Measurements from ENCODE around the gene CPLX3.

Gene CPLX3

GRCh38 chr15:74788042-74788682, 38.3 kb upstream of the CPLX3 start:
- no peak for DNase-seq (ENCODE audit: low spot score)

DNA sequence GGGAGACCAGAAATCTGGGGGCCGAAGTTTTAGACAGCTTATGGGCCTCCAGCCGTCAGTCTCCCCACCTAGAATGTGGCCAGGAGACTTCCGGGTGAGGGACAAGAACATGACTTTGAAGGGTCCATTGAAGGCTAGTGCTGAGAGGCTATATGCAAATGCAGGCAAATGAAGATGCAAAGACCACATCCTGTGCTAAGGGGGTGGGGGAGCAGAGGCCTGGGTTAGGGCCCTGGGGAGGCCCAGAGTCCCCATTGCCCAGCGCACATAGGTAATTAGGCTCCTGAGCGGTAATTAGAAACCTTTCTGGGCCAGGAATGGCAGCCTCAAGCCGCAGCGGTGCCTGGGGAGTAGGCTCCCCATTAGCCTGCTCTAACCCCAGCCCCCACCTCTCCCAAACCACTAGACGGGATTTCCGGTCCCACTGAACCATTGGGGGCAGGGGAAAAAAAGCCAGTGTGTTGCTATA, 37.7 kb upstream of the CPLX3 start:
- DNase-seq (ENCODE audit: low spot score), result no peak

GRCh38 chr15:74789171-74789631, 37.2 kb upstream of the CPLX3 start:
- DNase-seq (ENCODE audit: low spot score), result no peak

GRCh38 chr15:74789741-74790079, 36.7 kb upstream of the CPLX3 start:
- DNase-seq (ENCODE audit: low spot score), result no peak

GRCh38 chr15:74790080-74790916, 36.1 kb upstream of the CPLX3 start:
- DNase-seq (ENCODE audit: low spot score), result peak; percentile 73

- no peak for DNase-seq (ENCODE audit: low spot score)
These were observed 35.4 kb upstream of the CPLX3 start for GRCh38 chr15:74791007-74791406.

- no peak for DNase-seq (ENCODE audit: low spot score)
These were observed 34.8 kb upstream of the CPLX3 start for GRCh38 chr15:74791667-74792066.

DNA sequence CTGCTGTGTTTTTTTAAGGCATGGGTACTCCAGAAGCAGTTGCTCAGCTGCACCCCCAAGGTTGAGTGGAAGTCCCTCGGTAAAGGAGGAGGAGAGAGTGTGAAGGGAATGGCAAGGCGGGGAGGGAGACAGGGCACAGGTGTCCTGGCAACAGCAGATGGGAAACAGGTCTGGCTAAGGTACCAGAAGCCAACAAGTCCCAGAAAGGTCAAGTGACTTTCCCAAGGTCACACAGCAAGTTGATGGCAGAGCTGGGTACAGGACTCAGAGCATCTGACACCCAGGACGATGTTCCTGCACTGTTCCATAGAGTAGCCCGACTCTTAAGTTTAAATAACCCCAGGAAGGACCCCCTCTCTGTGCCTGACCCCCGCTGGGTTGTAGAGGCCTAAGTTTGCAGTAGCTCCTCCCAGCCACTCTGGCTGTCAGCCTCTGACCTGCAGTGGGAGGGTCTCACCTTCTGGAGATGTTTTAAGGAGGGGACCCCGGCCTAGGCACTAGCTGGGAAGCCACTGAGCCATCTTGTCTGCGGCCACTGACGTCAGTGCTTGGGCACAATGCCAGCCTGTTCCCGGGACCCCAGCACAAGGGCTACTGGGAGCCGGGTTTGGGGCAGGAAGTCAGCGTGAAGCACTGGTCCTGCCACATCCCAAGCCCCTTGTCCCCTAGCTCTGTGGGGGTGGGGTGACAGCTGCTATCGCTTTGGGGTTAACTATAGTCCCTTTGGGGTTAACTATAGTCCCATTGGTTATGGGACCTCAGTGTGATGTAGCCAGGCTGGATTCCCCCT, 34.0 kb upstream of the CPLX3 start:
- DNase-seq (ENCODE audit: low spot score), result no peak

- DNase-seq (ENCODE audit: low spot score), result no peak
These were observed 33.0 kb upstream of the CPLX3 start for GRCh38 chr15:74793135-74794028.

DNA sequence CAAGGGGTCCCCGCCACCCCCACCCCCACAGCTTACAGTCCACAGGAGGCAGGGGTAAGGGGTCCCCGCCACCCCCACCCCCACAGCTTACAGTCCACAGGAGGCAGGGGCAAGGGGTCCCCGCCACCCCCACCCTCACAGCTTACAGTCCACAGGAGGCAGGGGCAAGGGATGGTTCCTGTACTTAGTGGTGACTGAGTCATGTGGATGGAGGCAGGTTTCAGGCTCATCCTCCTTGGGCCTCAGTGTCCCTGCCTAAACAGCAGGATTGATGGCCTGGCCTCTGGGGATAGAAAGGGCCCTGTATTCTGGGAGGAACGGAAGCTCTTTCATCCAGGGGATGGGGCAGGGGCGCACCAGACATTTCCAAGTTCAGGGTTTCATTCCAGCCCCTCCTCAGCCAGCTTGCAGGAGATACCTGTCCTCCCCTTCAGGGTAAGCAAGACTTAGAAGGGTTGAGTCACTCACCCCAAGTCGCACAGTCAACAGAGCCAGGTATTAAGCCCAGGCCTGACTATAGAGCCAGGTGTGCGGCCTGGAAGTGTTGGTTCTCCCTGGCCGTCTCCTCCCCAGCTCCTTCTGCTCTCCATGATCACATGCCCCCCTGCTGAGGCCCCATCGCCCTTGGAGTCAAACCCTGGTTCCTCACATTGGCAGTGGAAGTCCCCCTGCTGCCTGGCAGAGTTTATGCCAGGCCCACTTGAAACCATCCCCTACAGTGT, 32.0 kb upstream of the CPLX3 start:
- no peak for DNase-seq (ENCODE audit: low spot score)

DNA sequence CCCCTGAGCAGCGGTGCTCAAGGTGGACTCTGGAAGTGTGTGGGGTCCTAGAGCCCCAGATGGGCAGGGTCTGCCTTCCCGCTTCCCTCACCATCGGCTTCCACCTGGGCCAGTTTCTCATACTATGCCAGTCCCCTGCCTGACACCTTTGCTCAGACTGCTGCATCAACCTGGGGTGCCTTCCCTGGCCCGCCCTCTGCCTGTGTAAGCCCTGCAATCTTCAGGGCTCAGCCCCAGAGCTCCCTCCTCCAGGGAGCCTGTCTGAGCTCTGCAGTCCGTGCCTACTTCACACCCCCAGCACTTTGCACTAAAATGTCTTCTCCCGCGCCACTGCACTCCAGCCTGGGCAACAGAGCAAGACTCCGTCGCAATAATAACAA, 31.5 kb upstream of the CPLX3 start:
- DNase-seq (ENCODE audit: low spot score), result no peak

DNA sequence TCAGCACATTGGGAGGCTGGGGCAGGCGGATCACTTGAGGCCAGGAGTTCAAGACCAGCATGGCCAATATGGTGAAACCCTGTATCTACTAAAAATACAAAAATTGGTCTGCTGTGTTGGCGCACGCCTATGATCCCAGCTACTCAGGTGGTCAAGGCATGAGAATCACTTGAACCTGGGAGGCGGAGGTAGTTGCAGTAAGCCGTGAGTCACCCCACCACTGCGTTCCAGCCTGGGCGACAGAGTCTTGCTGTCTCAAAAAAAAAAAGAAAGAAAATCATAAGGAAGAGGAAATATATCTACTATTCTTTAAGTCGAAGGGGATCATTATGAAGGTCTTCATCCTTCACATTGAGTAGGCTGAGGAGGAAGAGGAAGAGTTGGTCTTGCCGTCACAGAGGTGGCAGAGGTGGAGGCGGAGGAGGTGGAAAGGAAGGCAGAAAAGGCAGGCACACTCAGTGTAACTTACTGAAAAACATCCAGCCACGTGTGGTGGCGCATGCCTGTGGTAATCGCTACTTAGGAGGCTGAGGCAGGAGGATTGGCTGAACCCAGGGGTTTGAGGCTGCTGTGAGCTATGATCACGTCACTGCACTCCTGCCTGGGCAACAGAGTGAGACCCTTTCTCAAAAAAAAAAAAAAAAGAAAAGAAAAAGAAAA, 30.3 kb upstream of the CPLX3 start:
- DNase-seq (ENCODE audit: low spot score), result no peak

GRCh38 chr15:74798388-74799254, 27.8 kb upstream of the CPLX3 start:
- no peak for DNase-seq (ENCODE audit: low spot score)

GRCh38 chr15:74799255-74799855, 27.1 kb upstream of the CPLX3 start:
- DNase-seq (ENCODE audit: low spot score), result no peak

- DNase-seq (ENCODE audit: low spot score), result peak; percentile 71
These were observed 26.4 kb upstream of the CPLX3 start for GRCh38 chr15:74799856-74800558.

- DNase-seq (ENCODE audit: low spot score), result no peak
These were observed 25.8 kb upstream of the CPLX3 start for GRCh38 chr15:74800559-74801094.

GRCh38 chr15:74801311-74801997, 25.0 kb upstream of the CPLX3 start:
- DNase-seq (ENCODE audit: low spot score), result no peak

DNA sequence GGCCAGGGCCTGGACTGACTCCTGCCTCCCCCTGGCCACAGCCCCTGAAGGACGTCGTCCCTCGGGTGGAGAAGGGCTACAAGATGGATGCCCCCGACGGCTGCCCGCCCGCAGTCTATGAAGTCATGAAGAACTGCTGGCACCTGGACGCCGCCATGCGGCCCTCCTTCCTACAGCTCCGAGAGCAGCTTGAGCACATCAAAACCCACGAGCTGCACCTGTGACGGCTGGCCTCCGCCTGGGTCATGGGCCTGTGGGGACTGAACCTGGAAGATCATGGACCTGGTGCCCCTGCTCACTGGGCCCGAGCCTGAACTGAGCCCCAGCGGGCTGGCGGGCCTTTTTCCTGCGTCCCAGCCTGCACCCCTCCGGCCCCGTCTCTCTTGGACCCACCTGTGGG, 24.1 kb upstream of the CPLX3 start:
- no peak for DNase-seq (ENCODE audit: low spot score)
